Keratinocyte (primary cell): ENCODE data around the gene HABP2.

ENCODE experiments used
- CTCF ChIP-seq, 3 experiments: IDR thresholded peaks in 1 of 3; conservative IDR thresholded peaks in 1 of 3; optimal IDR thresholded peaks in 1 of 3; 2 replicates in 2 of 3; 3 replicates in 1 of 3; pipeline versions ENCODE3 to v1.5.1; 2011; ENCODE audit warnings: low read length in 3 of 3, mild to moderate bottlenecking in 3 of 3, moderate library complexity in 2 of 3, control low read depth in 1 of 3, inconsistent platforms in 1 of 3; ENCODE audit not compliant: insufficient read depth in 2 of 3; ENCODE audit errors: extremely low read depth in 1 of 3
- EZH2 ChIP-seq: IDR thresholded peaks from one replicate; pipeline ENCODE4 v1.6.1; 2012; ENCODE audit warnings: inconsistent platforms, mild to moderate bottlenecking, low read length, moderate library complexity

GRCh38 chr10:113625461-113626186 lies 72.8 kb downstream of the HABP2 start:
- TF ChIP-seq CTCF (optimal IDR thresholded peaks at IDR 0.05 in 1 of 3, IDR thresholded peaks at IDR 0.05 in 1 of 3, conservative IDR thresholded peaks at IDR 0.05 in 1 of 3; ENCODE audit: extremely low read depth in 1 of 3, insufficient read depth in 2 of 3, low read length in 3 of 3) (no peak), EZH2 (no peak)
